VCaP (cell line): Measurements from ENCODE around the gene RNU6-7.

ENCODE experiments used
- H3K27ac ChIP-seq: fragments of 450-650 bp; 2 replicates; pipeline ENCODE4 v1.5.1; 2017
- TF ChIP-seq, protein P1 (sequence below): fragments of 450-650 bp; conservative IDR thresholded peaks from 2 replicates; pipeline ENCODE4 v1.5.1; 2017; ENCODE audit warnings: mild to moderate bottlenecking, moderate library complexity

Gene RNU6-7

DNA sequence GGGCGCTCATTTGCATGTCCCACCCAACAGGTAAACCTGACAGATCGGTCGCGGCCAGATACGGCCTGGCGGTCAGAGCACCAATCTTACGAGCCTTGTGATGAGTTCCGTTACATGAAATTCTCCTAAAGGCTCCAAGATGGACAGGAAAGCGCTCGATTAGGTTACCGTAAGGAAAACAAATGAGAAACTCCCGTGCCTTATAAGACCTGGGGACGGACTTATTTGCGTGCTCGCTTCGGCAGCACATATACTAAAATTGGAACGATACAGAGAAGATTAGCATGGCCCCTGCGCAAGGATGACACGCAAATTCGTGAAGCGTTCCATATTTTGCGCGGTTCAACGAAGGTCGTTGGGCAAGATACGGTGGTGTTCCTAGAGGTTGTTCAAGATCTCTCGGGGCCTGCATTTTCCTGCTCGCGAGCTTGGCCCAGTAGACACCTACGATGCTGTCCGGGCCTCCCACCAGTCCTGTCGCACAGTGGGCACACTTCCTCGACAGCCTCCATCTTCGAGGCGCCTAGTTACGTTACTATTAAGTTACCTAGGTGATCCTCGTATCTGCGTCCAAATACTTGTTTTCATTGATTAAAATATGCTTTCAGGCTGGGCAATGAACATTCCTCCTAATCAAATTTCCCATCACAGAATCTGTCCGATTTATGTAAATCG lies at the start of gene RNU6-7:
Gene RNU6-7, plus strand, starts transcription at position 230 of the 675 bp plus-strand sequence.
- H3K27ac ChIP-seq = peak within 1 kb of the TSS; percentile 95
- TF ChIP-seq, protein P1, sequence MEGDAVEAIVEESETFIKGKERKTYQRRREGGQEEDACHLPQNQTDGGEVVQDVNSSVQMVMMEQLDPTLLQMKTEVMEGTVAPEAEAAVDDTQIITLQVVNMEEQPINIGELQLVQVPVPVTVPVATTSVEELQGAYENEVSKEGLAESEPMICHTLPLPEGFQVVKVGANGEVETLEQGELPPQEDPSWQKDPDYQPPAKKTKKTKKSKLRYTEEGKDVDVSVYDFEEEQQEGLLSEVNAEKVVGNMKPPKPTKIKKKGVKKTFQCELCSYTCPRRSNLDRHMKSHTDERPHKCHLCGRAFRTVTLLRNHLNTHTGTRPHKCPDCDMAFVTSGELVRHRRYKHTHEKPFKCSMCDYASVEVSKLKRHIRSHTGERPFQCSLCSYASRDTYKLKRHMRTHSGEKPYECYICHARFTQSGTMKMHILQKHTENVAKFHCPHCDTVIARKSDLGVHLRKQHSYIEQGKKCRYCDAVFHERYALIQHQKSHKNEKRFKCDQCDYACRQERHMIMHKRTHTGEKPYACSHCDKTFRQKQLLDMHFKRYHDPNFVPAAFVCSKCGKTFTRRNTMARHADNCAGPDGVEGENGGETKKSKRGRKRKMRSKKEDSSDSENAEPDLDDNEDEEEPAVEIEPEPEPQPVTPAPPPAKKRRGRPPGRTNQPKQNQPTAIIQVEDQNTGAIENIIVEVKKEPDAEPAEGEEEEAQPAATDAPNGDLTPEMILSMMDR = no peak

DNA sequence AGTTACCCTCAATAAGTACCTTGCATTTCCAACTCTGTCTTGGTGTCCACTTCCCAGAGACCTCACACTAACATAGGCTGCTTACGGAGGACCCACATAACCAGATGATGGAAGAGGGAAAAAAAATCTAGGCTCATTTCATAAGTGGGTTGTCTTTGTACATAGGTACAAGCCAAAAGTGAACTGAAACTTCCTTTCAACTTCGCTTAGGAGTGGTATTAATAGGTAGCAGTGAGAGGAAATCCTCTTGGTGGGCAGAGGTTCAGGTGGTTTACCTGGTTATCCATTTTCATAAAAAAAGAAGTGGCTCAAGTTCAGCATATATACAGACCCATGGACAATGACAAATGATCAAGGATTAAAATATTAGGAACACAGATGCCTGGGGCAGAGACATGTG lies 35.8 kb upstream of the RNU6-7 start:
- TF ChIP-seq, protein P1 = no peak
- no peak overlapping the region for H3K27ac ChIP-seq

GRCh38 chr14:32166924-32167323 lies 34.9 kb upstream of the RNU6-7 start:
- TF ChIP-seq, protein P1 = no peak

GRCh38 chr14:32167907-32168306 lies 33.9 kb upstream of the RNU6-7 start:
- TF ChIP-seq, protein P1 = no peak
- no peak overlapping the region for H3K27ac ChIP-seq

More at GRCh38 chr14:32166924-32167323, 34.9 kb upstream of the RNU6-7 start:
- no peak overlapping the region for H3K27ac ChIP-seq

GRCh38 chr14:32169191-32169590 lies 32.7 kb upstream of the RNU6-7 start:
- TF ChIP-seq, protein P1 = no peak
- H3K27ac ChIP-seq = no peak overlapping the region

DNA sequence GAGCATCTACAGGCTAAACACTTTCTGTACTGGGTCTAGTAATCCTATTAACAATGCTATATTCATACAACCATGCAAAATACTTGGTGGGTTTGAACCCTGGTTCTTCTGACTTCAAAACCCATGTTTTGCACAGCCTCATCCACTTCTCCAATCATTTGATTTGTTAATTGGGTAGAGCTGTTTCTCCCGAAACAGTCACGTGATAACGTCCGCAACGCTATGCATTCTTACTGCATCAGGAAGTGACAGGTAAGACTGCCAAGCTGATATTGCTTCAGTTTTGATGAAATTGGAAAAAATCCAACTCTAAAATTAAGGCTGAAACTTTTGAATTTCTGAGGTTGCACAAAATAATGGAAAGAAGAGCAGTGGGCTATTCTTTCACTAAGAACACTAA lies 30.4 kb upstream of the RNU6-7 start:
- TF ChIP-seq, protein P1 = no peak
- no peak overlapping the region for H3K27ac ChIP-seq

- H3K27ac ChIP-seq = peak overlapping the region; percentile 52
- TF ChIP-seq, protein P1 = no peak
These were observed 18.4 kb upstream of the RNU6-7 start for GRCh38 chr14:32183151-32184058.
